Gastrocnemius medialis (tissue), 4 donors: ENCODE results near the gene NOP56.

ENCODE experiments used
- POLR2A ChIP-seq, 2 donors: fragments of 450-650 bp; IDR thresholded peaks; one replicate each; pipeline ENCODE4 v1.6.1; 2017; ENCODE audit warnings: antibody characterized with exemption in 2 of 2, mild to moderate bottlenecking in 2 of 2, moderate library complexity in 2 of 2
- TF ChIP-seq, protein P1 (sequence below), 5 experiments: fragments of 450-650 bp in 3 of 5; fragments of 200-600 bp in 2 of 5; sonication (generic) in 2 of 5; IDR thresholded peaks in 4 of 5; conservative IDR thresholded peaks in 1 of 5; 1 replicate in 4 of 5; 2 replicates in 1 of 5; pipeline ENCODE4 v1.5.1; 2016 to 2019; ENCODE audit warnings: antibody characterized with exemption in 5 of 5, mild to moderate bottlenecking in 3 of 5, moderate library complexity in 3 of 5

DNA sequence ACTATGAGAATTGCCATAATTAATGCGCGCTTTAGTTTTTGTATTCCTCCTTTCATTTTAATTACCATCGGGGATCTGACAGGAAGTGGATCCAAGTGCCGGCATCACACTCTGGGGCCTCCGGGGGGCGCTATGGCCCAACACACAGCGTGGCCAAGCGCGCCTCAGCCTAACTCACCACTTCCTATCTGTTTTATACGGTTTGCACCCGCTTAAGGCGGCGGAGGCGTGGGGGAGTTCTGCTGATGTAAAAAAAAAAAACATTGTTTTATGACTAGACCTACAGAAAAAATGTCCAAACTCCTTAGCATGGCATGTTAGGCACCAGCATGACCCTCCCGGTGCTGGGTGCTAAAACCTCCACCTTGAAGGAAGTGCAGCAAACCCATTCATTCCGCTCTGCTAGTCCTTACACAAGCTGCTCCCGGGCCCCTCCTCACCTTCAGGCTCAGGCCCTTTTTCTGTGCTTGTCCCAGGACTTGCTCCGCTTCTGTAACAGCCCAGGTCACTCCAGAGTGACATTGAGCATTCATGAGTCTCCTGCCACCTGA lies 35.7 kb downstream of the NOP56 start:
- TF ChIP-seq, protein P1, sequence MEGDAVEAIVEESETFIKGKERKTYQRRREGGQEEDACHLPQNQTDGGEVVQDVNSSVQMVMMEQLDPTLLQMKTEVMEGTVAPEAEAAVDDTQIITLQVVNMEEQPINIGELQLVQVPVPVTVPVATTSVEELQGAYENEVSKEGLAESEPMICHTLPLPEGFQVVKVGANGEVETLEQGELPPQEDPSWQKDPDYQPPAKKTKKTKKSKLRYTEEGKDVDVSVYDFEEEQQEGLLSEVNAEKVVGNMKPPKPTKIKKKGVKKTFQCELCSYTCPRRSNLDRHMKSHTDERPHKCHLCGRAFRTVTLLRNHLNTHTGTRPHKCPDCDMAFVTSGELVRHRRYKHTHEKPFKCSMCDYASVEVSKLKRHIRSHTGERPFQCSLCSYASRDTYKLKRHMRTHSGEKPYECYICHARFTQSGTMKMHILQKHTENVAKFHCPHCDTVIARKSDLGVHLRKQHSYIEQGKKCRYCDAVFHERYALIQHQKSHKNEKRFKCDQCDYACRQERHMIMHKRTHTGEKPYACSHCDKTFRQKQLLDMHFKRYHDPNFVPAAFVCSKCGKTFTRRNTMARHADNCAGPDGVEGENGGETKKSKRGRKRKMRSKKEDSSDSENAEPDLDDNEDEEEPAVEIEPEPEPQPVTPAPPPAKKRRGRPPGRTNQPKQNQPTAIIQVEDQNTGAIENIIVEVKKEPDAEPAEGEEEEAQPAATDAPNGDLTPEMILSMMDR (IDR thresholded peaks at IDR 0.05 in 4 of 5, conservative IDR thresholded peaks at IDR 0.05 in 1 of 5): peak in 2 of 5 experiments; percentile 36 to 44
- no peak for TF ChIP-seq POLR2A (IDR thresholded peaks at IDR 0.05)
